Measurements from ENCODE around the gene EPN2. TPM values are rescaled to one million over a fixed set of nuclear protein-coding genes. Genes with fewer than 3 reads are reported as not detected.

EPN2 gene
- total and polyA plus RNA-seq, 9 donors: 18.2 to 36.4 (median 26.0) TPM

DNA sequence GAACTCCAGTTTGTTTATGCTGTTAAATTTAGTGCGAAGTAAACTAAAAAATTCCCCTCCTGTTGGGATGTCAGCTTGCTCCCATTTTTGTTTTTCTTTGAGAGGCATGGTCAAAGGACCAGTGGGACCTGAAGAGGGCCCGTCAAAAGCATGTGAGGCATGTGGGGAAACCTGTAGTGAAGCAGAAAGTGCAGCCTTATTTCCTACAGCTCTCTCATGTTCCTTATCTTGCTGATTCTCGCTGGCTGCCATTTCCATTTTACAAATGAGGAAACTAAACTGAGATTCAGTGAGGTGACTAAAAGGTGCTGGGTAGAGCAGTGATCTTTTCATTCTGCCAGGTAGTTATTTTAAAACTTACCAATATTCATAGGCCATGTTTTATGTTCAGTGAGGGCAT, 27.1 kb downstream of the EPN2 start:
- no peak overlapping the region for H3K4me3 ChIP-seq (ENCODE audit: low read length)
- no peak for DNase-seq
- H3K9me3 ChIP-seq (replicated peaks; ENCODE audit: control insufficient read depth, low read depth, low read length): no peaks in the 10 kb centered on the region
- H3K36me3 ChIP-seq (ENCODE audit: control insufficient read depth, insufficient read depth, low read length): no peaks in the 10 kb centered on the region
- no peak overlapping the region for H3K27ac ChIP-seq (ENCODE audit: low read length)
- no peaks in the 10 kb centered on the region for H3K27me3 ChIP-seq (ENCODE audit: control insufficient read depth, insufficient read depth, low read length)
- H3K4me1 ChIP-seq (ENCODE audit: control insufficient read depth, insufficient read depth, low read length): peaks cover 33% of the 10 kb centered on the region
- no CpG with 5 or more reads among the region's 3 CpGs for WGBS (ENCODE audit: insufficient coverage)

DNA sequence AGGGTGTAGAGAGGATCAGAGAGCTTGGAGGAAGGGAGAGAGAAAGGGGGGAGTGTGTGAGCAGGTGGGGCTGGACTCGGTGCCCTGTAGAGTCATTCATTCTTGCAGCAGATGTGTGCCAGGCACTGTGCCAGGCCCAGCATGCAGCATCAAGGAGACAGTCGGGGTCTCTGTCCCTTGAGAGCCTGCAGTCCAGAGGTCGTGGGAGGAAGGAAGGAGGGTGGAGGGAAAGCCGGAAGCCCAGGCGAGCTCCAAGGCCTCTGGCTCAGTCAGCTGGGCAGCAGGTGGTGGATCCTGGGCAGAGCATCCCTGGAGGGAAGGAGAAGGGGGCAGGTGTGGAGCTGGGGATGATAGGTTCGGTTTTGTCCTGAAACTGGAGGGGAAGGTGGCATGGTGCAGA, 27.5 kb downstream of the EPN2 start:
- Histone ChIP-seq H3K4me3 (ENCODE audit: low read length) (no peak overlapping the region), H3K9me3 (replicated peaks; ENCODE audit: control insufficient read depth, low read depth, low read length) (no peaks in the 10 kb centered on the region), H3K27me3 (ENCODE audit: control insufficient read depth, insufficient read depth, low read length) (no peaks in the 10 kb centered on the region), H3K36me3 (ENCODE audit: control insufficient read depth, insufficient read depth, low read length) (no peaks in the 10 kb centered on the region), H3K27ac (ENCODE audit: low read length) (no peak overlapping the region), H3K4me1 (ENCODE audit: control insufficient read depth, insufficient read depth, low read length) (peaks cover 37% of the 10 kb centered on the region)
- no peak for DNase-seq
- 44% methylated on average over 5 of the region's 6 CpGs for WGBS (ENCODE audit: insufficient coverage)

- Histone ChIP-seq H3K27me3 (ENCODE audit: control insufficient read depth, insufficient read depth, low read length) (no peaks in the 10 kb centered on the region), H3K36me3 (ENCODE audit: control insufficient read depth, insufficient read depth, low read length) (no peaks in the 10 kb centered on the region), H3K27ac (ENCODE audit: low read length) (no peak overlapping the region), H3K4me3 (ENCODE audit: low read length) (no peak overlapping the region), H3K4me1 (ENCODE audit: control insufficient read depth, insufficient read depth, low read length) (peaks cover 40% of the 10 kb centered on the region), H3K9me3 (replicated peaks; ENCODE audit: control insufficient read depth, low read depth, low read length) (no peaks in the 10 kb centered on the region)
- 59% methylated on average over 2 of the region's 6 CpGs for WGBS (ENCODE audit: insufficient coverage)
- no peak for DNase-seq
Measured at GRCh38 chr17:19265755-19266154, 28.6 kb downstream of the EPN2 start.

DNA sequence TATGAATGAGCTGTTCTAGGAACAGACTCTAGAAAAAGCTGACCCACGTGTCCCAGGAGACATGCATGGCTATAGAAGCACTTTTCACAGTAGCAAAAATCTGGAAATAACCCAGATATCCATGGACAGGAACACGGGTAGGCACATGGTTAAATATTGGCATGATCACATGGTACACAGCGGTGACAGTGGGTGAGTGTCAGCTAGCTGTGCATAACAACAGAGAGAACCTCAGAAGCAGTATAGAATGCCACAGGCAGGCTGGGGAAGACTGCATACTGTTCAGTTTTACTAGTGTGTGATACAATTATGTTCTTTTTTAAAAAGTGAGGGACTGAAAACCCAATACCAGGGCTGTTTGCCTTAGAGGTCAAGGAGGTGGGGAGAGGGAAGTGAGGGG, 31.4 kb downstream of the EPN2 start:
- Histone ChIP-seq H3K9me3 (replicated peaks; ENCODE audit: control insufficient read depth, low read depth, low read length) (no peaks in the 10 kb centered on the region), H3K27ac (ENCODE audit: low read length) (no peak overlapping the region), H3K36me3 (ENCODE audit: control insufficient read depth, insufficient read depth, low read length) (peaks cover 3% of the 10 kb centered on the region), H3K4me3 (ENCODE audit: low read length) (no peak overlapping the region), H3K4me1 (ENCODE audit: control insufficient read depth, insufficient read depth, low read length) (peaks cover 43% of the 10 kb centered on the region), H3K27me3 (ENCODE audit: control insufficient read depth, insufficient read depth, low read length) (no peaks in the 10 kb centered on the region)
- DNase-seq: no peak
- 50% methylated on average over 3 of the region's 3 CpGs for WGBS (ENCODE audit: insufficient coverage)

GRCh38 chr17:19269106-19269505, 31.9 kb downstream of the EPN2 start:
- DNase-seq: no peak
- Histone ChIP-seq H3K36me3 (ENCODE audit: control insufficient read depth, insufficient read depth, low read length) (peaks cover 5% of the 10 kb centered on the region), H3K9me3 (replicated peaks; ENCODE audit: control insufficient read depth, low read depth, low read length) (no peaks in the 10 kb centered on the region), H3K27me3 (ENCODE audit: control insufficient read depth, insufficient read depth, low read length) (no peaks in the 10 kb centered on the region), H3K27ac (ENCODE audit: low read length) (no peak overlapping the region), H3K4me3 (ENCODE audit: low read length) (no peak overlapping the region), H3K4me1 (ENCODE audit: control insufficient read depth, insufficient read depth, low read length) (peaks cover 40% of the 10 kb centered on the region)
- no CpG with 5 or more reads among the region's 1 CpG for WGBS (ENCODE audit: insufficient coverage)

GRCh38 chr17:19269641-19270040, 32.5 kb downstream of the EPN2 start:
- DNase-seq: no peak
- H3K4me3 ChIP-seq (ENCODE audit: low read length): no peak overlapping the region
- H3K27ac ChIP-seq (ENCODE audit: low read length): no peak overlapping the region
- 63% methylated on average over 3 of the region's 3 CpGs for WGBS (ENCODE audit: insufficient coverage)
- H3K4me1 ChIP-seq (ENCODE audit: control insufficient read depth, insufficient read depth, low read length): peaks cover 38% of the 10 kb centered on the region
- H3K36me3 ChIP-seq (ENCODE audit: control insufficient read depth, insufficient read depth, low read length): peaks cover 5% of the 10 kb centered on the region
- no peaks in the 10 kb centered on the region for H3K9me3 ChIP-seq (replicated peaks; ENCODE audit: control insufficient read depth, low read depth, low read length)
- no peaks in the 10 kb centered on the region for H3K27me3 ChIP-seq (ENCODE audit: control insufficient read depth, insufficient read depth, low read length)

DNA sequence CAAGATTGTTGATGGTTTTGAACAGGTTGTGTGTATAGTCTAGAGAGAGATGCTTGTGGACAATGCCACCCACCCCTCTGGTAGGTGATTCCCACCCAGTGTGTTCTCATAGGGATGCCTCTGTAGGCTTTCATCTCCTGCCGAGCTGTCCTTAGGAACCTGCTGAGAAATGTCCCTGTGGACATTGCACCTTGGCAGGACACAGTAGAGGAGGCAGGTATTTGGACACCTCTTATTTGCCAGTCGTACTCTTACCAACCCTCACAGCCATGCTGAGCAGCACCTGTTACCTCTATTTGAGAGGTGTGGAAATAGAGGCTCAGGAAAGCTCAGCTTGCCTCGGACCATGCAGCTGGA, 33.2 kb downstream of the EPN2 start:
- no peaks in the 10 kb centered on the region for H3K9me3 ChIP-seq (replicated peaks; ENCODE audit: control insufficient read depth, low read depth, low read length)
- H3K27ac ChIP-seq (ENCODE audit: low read length): no peak overlapping the region
- H3K36me3 ChIP-seq (ENCODE audit: control insufficient read depth, insufficient read depth, low read length): peaks cover 11% of the 10 kb centered on the region
- peaks cover 37% of the 10 kb centered on the region for H3K4me1 ChIP-seq (ENCODE audit: control insufficient read depth, insufficient read depth, low read length)
- H3K27me3 ChIP-seq (ENCODE audit: control insufficient read depth, insufficient read depth, low read length): no peaks in the 10 kb centered on the region
- no peak for DNase-seq
- H3K4me3 ChIP-seq (ENCODE audit: low read length): no peak overlapping the region
- no CpG with 5 or more reads among the region's 3 CpGs for WGBS (ENCODE audit: insufficient coverage)

DNA sequence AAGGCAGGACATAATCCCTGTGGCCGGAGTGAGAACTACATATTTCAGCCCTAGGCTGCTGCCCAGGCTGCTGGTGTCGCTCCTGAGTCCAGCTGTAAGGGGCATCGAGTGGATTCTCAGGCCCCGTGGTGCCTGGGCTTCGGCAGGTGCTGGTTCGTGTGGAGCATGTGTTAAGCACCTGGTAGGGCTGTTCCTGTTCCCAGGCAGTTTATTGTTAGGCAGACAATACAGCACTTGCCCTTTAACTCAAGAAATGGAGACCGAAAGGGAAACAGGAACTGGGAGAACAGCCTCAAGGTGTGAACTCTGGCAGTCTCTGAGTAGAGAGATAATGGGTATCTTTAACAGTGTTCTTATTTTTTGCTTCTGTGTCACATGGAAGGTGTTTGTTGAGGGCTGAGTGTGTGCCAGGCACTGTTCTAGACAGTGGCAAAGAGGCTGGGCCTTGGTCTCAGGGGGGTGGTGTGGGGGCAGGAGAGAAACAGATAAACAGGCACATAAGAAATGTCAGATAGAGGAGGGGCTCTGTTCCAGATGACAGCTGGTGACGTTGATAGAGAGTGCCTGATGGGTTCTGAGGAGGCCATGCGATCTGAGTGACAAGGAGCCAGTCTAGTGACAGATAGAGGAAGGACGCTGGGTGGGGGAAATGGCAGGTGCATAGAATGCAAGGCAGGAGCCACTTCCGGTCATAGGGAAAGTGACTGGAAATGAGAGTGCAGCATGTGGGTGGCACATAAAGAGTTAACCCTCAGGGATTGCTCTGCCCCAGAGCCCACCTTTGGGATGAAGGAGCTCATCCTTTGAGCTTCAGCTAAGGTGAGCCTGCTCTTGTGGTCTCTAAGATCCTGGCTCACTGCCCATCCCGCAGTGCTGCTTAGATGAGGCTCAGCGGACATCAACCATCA, 33.8 kb downstream of the EPN2 start:
- H3K9me3 ChIP-seq (replicated peaks; ENCODE audit: control insufficient read depth, low read depth, low read length): no peaks in the 10 kb centered on the region
- H3K36me3 ChIP-seq (ENCODE audit: control insufficient read depth, insufficient read depth, low read length): peaks cover 13% of the 10 kb centered on the region
- no peak overlapping the region for H3K27ac ChIP-seq (ENCODE audit: low read length)
- WGBS (ENCODE audit: insufficient coverage): 57% methylated on average over 10 of the region's 13 CpGs
- H3K4me3 ChIP-seq (ENCODE audit: low read length): no peak overlapping the region
- peaks cover 34% of the 10 kb centered on the region for H3K4me1 ChIP-seq (ENCODE audit: control insufficient read depth, insufficient read depth, low read length)
- DNase-seq: no peak
- H3K27me3 ChIP-seq (ENCODE audit: control insufficient read depth, insufficient read depth, low read length): no peaks in the 10 kb centered on the region

DNA sequence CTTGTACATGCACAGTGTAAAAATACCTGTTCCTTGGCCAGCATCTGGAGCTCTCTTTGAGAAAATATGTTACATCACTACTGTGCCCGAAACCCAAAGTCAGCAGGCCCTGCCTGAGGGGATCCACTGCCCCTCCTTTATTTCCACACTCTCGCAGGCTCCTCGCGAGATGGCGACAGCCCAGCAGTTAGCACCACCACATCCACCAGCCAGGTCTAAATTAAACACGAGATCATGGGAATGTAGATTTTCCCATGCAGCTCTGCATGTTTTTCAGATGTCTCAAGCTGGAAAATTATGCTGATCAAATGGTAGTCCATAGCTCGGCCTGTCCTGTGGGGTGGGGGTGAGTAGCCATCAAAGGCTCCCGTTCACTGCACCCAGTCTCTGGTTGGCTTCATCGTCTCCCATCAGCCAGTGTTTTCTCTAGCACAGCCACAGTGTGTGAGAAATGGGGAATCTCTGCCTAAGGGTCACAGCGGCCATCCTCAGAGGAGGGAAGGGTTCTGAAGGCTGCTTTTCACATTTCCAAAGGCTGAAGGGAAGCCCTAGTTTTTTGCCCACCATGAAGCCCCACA, 34.7 kb downstream of the EPN2 start:
- 80% methylated on average over 2 of the region's 10 CpGs for WGBS (ENCODE audit: insufficient coverage)
- Histone ChIP-seq H3K9me3 (replicated peaks; ENCODE audit: control insufficient read depth, low read depth, low read length) (no peaks in the 10 kb centered on the region), H3K27ac (ENCODE audit: low read length) (no peak overlapping the region), H3K4me1 (ENCODE audit: control insufficient read depth, insufficient read depth, low read length) (peaks cover 34% of the 10 kb centered on the region), H3K27me3 (ENCODE audit: control insufficient read depth, insufficient read depth, low read length) (no peaks in the 10 kb centered on the region), H3K4me3 (ENCODE audit: low read length) (no peak overlapping the region), H3K36me3 (ENCODE audit: control insufficient read depth, insufficient read depth, low read length) (peaks cover 13% of the 10 kb centered on the region)
- no peak for DNase-seq

DNA sequence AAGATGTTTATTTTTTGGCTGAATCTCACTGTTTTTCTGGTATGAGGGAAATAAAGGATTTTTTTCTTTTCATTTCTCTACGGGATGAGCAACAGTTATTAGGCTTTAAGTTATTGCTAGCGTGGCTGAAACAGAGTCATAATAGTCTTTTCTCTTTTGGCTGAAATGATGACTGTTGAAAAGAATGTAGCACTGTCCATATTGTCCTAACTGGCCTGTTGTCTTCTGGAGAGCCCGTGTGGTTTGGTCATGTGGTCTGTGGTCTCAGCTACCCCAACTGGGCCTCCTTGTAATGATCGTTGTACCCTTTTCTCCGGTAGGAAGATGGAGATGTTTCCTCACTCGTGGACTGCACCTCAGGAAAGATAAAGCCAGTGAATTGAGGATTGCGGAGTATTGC, 36.6 kb downstream of the EPN2 start:
- Histone ChIP-seq H3K9me3 (replicated peaks; ENCODE audit: control insufficient read depth, low read depth, low read length) (no peaks in the 10 kb centered on the region), H3K4me3 (ENCODE audit: low read length) (no peak overlapping the region), H3K27ac (ENCODE audit: low read length) (no peak overlapping the region), H3K27me3 (ENCODE audit: control insufficient read depth, insufficient read depth, low read length) (no peaks in the 10 kb centered on the region), H3K4me1 (ENCODE audit: control insufficient read depth, insufficient read depth, low read length) (peaks cover 25% of the 10 kb centered on the region), H3K36me3 (ENCODE audit: control insufficient read depth, insufficient read depth, low read length) (peaks cover 13% of the 10 kb centered on the region)
- no peak for DNase-seq
- WGBS (ENCODE audit: insufficient coverage): 60% methylated on average over 3 of the region's 7 CpGs

Data from muscle of leg (tissue), 11 donors.